Right atrium auricular region (tissue), 2 donors: Measurements from ENCODE around the gene RSPH3. TPM values are rescaled to one million over a fixed set of nuclear protein-coding genes. Genes with fewer than 3 reads are reported as not detected.

Source experiments
- DNase-seq: peaks from one replicate; pipeline ENCODE4 v3.0.0-alpha.2; 2019; ENCODE audit warnings: low spot score
- H3K27ac ChIP-seq, 2 donors: fragments of 200-600 bp; sonication (generic); 1 replicate in 1 of 2; 2 replicates in 1 of 2; pipeline ENCODE4 v1.5.1; 2016 to 2019
- H3K27me3 ChIP-seq, 2 donors: fragments of 200-600 bp; sonication (generic); one replicate each; pipeline versions ENCODE4 v1.5.1 to v1.6.0; 2017 to 2019
- H3K36me3 ChIP-seq: fragments of 200-600 bp; sonication (generic); one replicate; pipeline ENCODE4 v1.5.1; 2016
- H3K4me1 ChIP-seq, 2 donors: fragments of 200-600 bp; sonication (generic); one replicate each; pipeline versions ENCODE4 v1.5.1 to v1.6.0; 2017 to 2019
- H3K4me3 ChIP-seq, 2 donors: fragments of 200-600 bp; sonication (generic); 1 replicate in 1 of 2; 2 replicates in 1 of 2; pipeline ENCODE4 v1.5.1; 2017 to 2019; ENCODE audit warnings: mild to moderate bottlenecking in 1 of 2, moderate library complexity in 1 of 2
- H3K9me3 ChIP-seq, 2 donors: fragments of 200-600 bp; sonication (generic); one replicate each; pipeline ENCODE4 v1.5.1; 2019
- total RNA-seq, 2 donors: library from RNA; depleted of rRNA; stranded (reverse); fragments of >200 nt; gene quantifications; one replicate each; pipeline ENCODE4 v1.1.0, GENCODE V29; 2016
- TF ChIP-seq, protein P1 (sequence below), 2 donors: fragments of 200-600 bp; sonication (generic); IDR thresholded peaks; one replicate each; pipeline ENCODE4 v1.5.1; 2019; ENCODE audit warnings: antibody characterized with exemption in 2 of 2

Gene RSPH3
- total RNA-seq, 2 donors from 2014 or later = 6.8 to 10.0 TPM

DNA sequence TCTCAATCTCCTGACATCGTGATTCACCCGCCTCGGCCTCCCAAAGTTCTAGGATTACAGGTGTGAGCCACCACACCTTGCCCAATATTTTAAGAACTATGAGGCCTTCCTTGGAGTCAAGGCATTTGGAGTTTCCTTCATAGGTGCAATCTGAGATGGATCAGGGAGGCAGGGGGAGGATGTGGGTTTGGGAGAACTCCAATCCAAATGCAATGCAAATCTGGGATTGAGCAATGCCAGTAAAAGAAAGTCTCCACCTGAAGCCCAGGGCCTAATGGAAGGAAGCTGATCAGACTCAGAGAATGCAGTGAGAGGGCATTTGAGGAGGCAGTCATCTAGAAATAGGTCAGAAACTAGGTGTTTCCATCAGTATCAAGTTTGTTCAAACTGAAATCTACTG is 21.2 kb downstream of the RSPH3 start:
- Histone ChIP-seq H3K27me3 (no peaks in the 10 kb centered on the region), H3K36me3 (peaks cover 20% of the 10 kb centered on the region), H3K9me3 (no peaks in the 10 kb centered on the region), H3K27ac (no peak overlapping the region), H3K4me1 (no peaks in the 10 kb centered on the region), H3K4me3 (no peak overlapping the region)
- TF ChIP-seq, protein P1, sequence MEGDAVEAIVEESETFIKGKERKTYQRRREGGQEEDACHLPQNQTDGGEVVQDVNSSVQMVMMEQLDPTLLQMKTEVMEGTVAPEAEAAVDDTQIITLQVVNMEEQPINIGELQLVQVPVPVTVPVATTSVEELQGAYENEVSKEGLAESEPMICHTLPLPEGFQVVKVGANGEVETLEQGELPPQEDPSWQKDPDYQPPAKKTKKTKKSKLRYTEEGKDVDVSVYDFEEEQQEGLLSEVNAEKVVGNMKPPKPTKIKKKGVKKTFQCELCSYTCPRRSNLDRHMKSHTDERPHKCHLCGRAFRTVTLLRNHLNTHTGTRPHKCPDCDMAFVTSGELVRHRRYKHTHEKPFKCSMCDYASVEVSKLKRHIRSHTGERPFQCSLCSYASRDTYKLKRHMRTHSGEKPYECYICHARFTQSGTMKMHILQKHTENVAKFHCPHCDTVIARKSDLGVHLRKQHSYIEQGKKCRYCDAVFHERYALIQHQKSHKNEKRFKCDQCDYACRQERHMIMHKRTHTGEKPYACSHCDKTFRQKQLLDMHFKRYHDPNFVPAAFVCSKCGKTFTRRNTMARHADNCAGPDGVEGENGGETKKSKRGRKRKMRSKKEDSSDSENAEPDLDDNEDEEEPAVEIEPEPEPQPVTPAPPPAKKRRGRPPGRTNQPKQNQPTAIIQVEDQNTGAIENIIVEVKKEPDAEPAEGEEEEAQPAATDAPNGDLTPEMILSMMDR (IDR thresholded peaks at IDR 0.05) = no peak
- no peak for DNase-seq

DNA sequence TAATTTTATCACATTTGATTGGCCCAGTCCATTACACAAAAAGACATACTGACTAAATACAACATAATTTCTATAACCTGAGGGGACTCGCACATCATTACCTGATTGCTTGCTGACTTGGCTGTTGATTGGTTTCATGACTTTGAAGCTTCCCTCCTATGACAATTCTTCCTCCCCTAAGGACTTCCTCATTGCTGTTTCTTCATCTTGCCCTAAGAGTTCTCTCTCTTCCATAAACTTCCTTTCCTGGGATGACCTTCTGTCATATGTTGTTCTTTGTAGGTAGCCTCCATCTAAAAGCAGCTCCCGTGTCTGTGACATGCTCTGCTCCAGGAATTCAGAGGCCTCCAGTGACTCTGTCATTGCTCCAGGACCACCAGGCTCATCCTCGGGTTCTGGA is 22.6 kb downstream of the RSPH3 start:
- no peak overlapping the region for H3K27ac ChIP-seq
- DNase-seq = no peak
- no peaks in the 10 kb centered on the region for H3K27me3 ChIP-seq
- H3K4me3 ChIP-seq = no peak overlapping the region
- TF ChIP-seq, protein P1 (IDR thresholded peaks at IDR 0.05) = no peak
- H3K36me3 ChIP-seq = peaks cover 20% of the 10 kb centered on the region
- H3K4me1 ChIP-seq = no peaks in the 10 kb centered on the region
- H3K9me3 ChIP-seq = no peaks in the 10 kb centered on the region

DNA sequence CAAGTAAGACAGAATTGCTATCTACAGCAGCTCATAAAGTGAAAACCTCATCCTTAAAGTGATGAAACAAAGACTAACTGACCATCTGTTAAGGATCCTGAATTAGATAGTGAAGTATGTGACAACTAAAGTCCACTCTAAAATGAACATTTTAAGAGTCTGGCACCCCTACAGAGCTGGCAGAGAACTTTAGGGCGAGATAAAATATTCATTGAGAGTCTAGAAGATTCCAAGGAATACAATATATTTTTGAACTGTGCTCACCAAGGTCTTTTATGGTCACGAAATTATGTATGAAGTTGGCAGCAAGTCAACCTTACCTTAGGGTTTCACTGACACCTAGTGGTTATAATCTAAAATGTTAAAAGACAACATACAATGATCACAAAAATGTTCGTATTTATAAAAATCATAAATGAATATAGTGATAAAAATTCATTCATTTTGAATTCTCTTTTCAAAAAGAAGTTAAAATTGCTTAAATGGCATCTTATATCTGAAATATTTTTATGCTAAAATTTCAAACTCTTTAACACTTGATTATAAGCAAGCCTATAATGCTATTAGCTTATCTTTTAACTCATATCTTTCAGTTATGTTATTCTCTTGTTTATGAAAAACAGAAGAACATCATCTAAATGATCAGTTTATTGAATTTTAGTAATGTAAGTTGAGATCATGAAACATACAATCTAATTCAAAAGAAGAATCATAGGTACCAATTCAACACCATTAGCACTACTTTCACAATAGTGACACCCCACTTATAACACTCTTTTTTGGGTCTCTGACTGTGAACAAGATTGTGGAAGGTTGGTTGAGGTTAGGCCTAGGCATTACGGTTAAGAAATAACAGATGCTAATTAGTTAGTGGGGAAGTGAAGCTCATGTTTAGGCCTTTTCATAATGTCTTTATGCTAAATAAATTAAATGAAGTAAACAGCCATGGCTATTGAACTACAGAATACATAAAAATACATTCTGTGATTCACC is 27.5 kb downstream of the RSPH3 start:
- H3K9me3 ChIP-seq = peaks cover 0 to 16% of the 10 kb centered on the region in 2 donors
- no peak overlapping the region for H3K4me3 ChIP-seq
- no peak overlapping the region for H3K27ac ChIP-seq
- DNase-seq = no peak
- H3K27me3 ChIP-seq = no peaks in the 10 kb centered on the region
- TF ChIP-seq, protein P1 (IDR thresholded peaks at IDR 0.05) = peak; percentile 36 to 69
- H3K4me1 ChIP-seq = no peaks in the 10 kb centered on the region
- peaks cover 11% of the 10 kb centered on the region for H3K36me3 ChIP-seq

DNA sequence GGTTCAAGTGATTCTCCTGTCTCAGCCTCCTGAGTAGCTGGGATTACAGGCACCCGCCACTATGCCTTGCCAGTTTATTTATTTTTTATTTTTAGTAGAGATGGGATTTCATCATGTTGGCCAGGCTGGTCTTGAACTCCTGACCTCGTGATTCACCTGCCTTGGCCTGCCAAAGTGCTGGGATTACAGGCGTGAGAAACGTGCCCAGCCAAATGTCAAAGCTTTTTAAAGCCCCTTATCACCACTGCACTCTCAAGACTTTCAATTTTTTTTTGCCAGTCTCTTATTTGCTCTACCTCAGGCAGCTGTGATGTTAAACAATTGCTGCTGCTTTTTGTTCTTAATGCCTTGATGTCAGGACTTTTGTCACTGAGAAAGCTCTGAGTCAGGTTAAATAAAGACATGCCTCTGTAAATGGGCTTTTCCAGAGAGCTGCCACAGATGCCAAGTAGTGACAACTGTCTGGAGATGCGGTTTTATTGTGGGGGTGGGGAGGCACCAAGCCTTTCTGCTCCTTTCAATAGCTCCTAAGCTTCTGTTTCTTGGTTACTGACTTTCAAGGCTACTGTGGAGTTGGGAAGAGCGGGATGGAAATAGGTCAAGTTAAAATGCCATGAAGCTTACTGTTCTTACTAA is 29.2 kb downstream of the RSPH3 start:
- H3K4me3 ChIP-seq = no peak overlapping the region
- H3K27ac ChIP-seq = no peak overlapping the region
- DNase-seq = no peak
- no peaks in the 10 kb centered on the region for H3K27me3 ChIP-seq
- H3K9me3 ChIP-seq = peaks cover 0 to 18% of the 10 kb centered on the region in 2 donors
- TF ChIP-seq, protein P1 (IDR thresholded peaks at IDR 0.05) = no peak
- no peaks in the 10 kb centered on the region for H3K36me3 ChIP-seq
- no peaks in the 10 kb centered on the region for H3K4me1 ChIP-seq

DNA sequence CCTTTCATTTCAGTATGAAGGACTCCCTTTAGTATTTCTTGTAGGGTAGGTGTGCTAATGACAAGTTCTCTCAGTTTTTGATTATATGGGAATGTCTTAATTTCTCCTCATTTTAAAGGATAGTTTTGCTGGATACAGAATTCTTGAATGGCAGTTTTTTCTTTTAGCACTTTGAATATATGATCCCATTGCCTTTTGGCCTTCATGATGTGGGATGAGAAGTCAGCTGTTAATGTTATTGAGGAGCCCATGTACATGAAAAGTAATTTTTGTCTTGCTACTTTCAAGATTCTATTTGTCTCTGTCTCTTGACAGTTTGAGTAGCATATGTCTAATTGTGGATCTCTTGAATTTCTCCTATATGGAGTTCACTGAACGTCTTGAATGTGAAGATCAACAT is 30.9 kb downstream of the RSPH3 start:
- Histone ChIP-seq H3K4me3 (no peak overlapping the region), H3K36me3 (no peaks in the 10 kb centered on the region), H3K9me3 (peaks cover 0 to 18% of the 10 kb centered on the region in 2 donors), H3K27ac (no peak overlapping the region), H3K4me1 (no peaks in the 10 kb centered on the region), H3K27me3 (no peaks in the 10 kb centered on the region)
- TF ChIP-seq, protein P1 (IDR thresholded peaks at IDR 0.05) = no peak
- DNase-seq = no peak
